ENCODE data around the gene WNT9A. TPM values are rescaled to one million over a fixed set of nuclear protein-coding genes. Genes with fewer than 3 reads are reported as not detected.
A peak's percentile ranks its signal among the peaks of the same experiment; 100 is the strongest.

WNT9A gene
- total and polyA plus RNA-seq, 7 donors: 7.6 to 49.7 (median 22.0) TPM

DNA sequence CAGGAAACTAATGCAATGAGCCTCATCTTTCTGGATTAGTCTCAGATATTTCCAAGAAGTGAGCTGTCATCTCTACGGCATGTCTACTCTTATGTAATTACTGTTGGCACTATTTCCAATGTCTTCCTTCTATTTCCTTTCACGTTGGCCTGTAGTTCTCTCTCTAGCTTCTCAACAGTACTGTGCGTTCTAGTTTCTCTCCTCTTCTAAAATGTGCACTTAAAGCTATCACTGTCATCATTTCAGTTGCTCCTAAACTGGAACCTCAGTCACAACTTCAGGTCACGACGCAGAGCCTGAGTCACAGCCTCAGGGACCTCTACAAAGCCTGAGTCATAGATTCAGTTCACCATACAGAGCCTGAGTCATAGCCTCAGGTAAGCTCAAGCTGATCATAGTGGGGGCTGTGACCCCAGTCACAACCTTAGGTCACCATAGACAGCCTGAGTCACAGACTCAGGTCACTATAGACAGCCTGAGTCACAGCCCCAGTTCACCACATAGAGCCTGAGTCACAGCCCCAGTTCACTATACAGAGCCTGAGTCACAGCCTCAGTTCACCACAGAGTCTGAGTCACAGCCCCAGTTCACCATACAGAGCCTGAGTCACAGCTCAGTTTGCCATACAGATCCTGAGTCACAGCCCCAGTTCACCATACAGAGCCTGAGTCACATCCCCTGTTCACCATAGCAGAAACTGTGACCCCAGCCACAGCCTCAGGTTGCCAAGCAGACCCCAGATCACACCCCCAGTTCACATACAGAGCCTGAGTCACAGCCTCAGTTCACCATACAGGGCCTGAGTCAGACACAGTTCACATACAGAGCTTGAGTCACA lies 13.0 kb downstream of the WNT9A start:
- peak; percentile 93 to 94 (median 93) for ATAC-seq
- Histone ChIP-seq H3K27me3 (ENCODE audit: insufficient read depth in 3 of 3, low read length in 2 of 3) (no peaks in the 10 kb centered on the region), H3K27ac (peak overlapping the region; percentile 82), H3K4me1 (peaks cover 30% of the 10 kb centered on the region), H3K4me3 (no peak overlapping the region), H3K36me3 (ENCODE audit: insufficient read depth in 1 of 2, low read depth in 1 of 2) (no peaks in the 10 kb centered on the region), H3K9me3 (no peaks in the 10 kb centered on the region)
- TF ChIP-seq, protein P1, sequence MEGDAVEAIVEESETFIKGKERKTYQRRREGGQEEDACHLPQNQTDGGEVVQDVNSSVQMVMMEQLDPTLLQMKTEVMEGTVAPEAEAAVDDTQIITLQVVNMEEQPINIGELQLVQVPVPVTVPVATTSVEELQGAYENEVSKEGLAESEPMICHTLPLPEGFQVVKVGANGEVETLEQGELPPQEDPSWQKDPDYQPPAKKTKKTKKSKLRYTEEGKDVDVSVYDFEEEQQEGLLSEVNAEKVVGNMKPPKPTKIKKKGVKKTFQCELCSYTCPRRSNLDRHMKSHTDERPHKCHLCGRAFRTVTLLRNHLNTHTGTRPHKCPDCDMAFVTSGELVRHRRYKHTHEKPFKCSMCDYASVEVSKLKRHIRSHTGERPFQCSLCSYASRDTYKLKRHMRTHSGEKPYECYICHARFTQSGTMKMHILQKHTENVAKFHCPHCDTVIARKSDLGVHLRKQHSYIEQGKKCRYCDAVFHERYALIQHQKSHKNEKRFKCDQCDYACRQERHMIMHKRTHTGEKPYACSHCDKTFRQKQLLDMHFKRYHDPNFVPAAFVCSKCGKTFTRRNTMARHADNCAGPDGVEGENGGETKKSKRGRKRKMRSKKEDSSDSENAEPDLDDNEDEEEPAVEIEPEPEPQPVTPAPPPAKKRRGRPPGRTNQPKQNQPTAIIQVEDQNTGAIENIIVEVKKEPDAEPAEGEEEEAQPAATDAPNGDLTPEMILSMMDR (IDR thresholded peaks at IDR 0.05): no peak
- intact Hi-C loops (cut with DNase I): no loop called here
- peak; percentile 64 to 72 for DNase-seq
- 19 to 34% (median 19%) methylated on average over 5 of the region's 5 CpGs for WGBS, 3 donors

DNA sequence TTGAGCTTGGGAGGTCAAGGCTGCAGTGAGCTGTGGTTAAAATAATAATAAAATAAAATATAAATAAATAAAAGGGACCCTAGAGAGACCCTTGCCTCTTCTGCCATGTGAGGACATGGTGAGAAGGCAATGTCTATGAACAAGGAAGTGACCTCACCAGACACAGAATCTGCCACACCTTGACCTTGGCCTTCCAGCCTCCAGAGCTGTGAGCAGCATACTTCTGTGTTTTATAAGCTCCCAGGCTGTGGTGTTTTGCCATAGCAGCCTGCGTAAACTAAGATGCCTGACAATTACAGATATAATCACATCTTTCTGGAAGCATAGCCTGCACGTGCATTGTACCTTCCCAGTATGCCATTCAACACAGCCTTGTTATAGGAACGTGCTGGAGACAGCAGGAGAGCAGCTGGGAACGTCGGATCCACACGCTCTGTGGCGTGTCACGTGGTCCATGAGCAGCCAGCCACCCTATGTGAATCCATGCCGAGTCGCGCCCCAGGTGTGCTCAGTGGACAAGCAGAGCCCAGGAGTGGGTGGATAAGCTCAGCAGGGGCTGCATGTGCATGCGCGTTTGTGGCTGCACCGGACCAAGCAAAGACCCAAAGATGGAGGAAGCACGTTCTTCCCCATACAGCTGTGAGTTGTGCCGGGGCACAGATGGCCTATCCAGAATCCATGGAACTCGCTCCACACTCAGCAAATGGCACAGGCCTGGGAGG lies 17.8 kb downstream of the WNT9A start:
- TF ChIP-seq, protein P1 (IDR thresholded peaks at IDR 0.05): no peak
- intact Hi-C loops (cut with DNase I): no loop called here
- H3K27me3 ChIP-seq (ENCODE audit: insufficient read depth in 3 of 3, low read length in 2 of 3): no peaks in the 10 kb centered on the region
- DNase-seq: no peak
- H3K36me3 ChIP-seq (ENCODE audit: insufficient read depth in 1 of 2, low read depth in 1 of 2): peaks cover 0 to 5% of the 10 kb centered on the region in 2 donors
- no peak overlapping the region for H3K4me3 ChIP-seq
- H3K4me1 ChIP-seq: peaks cover 25% of the 10 kb centered on the region
- no peaks in the 10 kb centered on the region for H3K9me3 ChIP-seq
- H3K27ac ChIP-seq: no peak overlapping the region
- WGBS, 3 donors: 84 to 91% (median 91%) methylated on average over 17 of the region's 17 CpGs
- no peak for ATAC-seq

DNA sequence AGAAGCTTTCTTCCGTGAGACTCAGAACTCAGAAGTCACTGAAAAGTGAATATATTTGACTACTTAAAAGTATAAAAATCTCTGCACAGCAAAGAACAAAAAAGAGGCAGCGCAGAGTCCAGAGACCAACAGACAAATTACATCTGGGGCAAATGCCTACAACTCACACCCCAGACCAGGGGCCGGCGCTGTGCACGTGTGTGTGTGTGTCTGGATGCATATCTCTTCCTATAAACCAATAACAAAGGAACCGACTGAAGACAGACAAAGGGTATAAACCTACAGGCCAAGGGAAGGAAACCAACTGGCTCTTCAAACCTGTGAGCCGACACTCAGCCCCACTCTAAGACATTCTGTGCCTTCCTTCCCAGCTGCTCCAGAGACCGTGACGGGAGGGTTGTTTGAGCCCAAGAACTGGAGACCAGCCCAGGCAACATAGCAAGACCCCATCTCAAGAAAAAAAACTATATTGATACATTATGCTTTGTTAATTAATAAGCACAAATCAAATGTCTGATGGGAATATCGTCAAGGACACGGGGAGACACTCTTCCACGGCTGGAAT lies 18.8 kb downstream of the WNT9A start:
- Histone ChIP-seq H3K27me3 (ENCODE audit: insufficient read depth in 3 of 3, low read length in 2 of 3) (no peaks in the 10 kb centered on the region), H3K4me1 (peaks cover 18% of the 10 kb centered on the region), H3K27ac (no peak overlapping the region), H3K9me3 (no peaks in the 10 kb centered on the region), H3K36me3 (ENCODE audit: insufficient read depth in 1 of 2, low read depth in 1 of 2) (peaks cover 0 to 10% of the 10 kb centered on the region in 2 donors), H3K4me3 (no peak overlapping the region)
- ATAC-seq (no peak), DNase-seq (no peak)
- 80 to 88% (median 83%) methylated on average over 12 of the region's 12 CpGs for WGBS, 3 donors
- TF ChIP-seq, protein P1 (IDR thresholded peaks at IDR 0.05): no peak
- intact Hi-C loops (cut with DNase I): no loop called here

DNA sequence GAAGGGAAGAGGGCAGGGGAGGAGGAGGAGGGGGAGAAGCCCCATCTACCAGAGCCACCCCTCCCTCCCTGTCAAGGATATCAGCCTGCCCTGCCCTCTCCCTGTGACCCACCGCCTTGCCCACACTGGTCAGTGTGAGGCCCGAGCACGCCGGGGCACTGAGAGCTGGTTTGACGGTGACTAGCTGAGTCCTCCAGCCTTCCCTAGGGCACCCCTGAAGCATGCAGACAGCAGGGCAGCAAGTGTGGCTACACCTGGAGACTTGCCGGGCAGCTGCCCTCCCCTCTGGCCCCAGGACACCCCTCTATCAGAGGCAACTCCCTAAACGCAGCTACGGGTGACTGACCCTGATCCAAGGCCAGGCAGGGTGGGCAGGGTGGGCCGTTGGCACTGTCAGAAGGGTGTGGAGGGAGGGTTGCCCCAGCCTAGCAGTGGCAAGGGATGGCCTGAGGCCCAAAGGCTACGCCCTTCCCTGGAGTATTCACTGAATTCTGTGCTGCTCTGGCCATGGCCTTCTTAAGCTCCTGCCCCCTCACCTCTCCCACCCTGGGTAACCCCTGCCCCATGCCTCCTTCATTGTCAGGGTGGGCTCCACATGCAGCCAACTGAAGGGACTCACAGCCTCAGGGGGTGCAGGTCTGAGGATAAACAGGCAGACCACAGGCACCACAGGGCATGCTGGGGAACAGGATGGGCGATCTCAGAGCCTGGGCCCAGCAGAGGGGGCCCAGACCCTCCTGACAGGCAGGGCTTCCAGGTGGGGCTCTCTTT lies 19.6 kb downstream of the WNT9A start:
- Histone ChIP-seq H3K4me1 (peaks cover 14% of the 10 kb centered on the region), H3K9me3 (no peaks in the 10 kb centered on the region), H3K36me3 (ENCODE audit: insufficient read depth in 1 of 2, low read depth in 1 of 2) (peaks cover 0 to 17% of the 10 kb centered on the region in 2 donors), H3K4me3 (no peak overlapping the region), H3K27me3 (ENCODE audit: insufficient read depth in 3 of 3, low read length in 2 of 3) (no peaks in the 10 kb centered on the region), H3K27ac (no peak overlapping the region)
- ATAC-seq: no peak
- peak in 1 of 2 donors; percentile 39 for DNase-seq
- 79 to 93% (median 82%) methylated on average over 10 to 11 of the region's 11 CpGs for WGBS, 3 donors
- intact Hi-C loops (cut with DNase I): no loop called here
- TF ChIP-seq, protein P1 (IDR thresholded peaks at IDR 0.05): no peak

All from psoas muscle (tissue), 8 donors.